ENCODE results near the gene LSAMP. TPM values are rescaled to one million over a fixed set of nuclear protein-coding genes. Genes with fewer than 3 reads are reported as not detected.

Gene LSAMP
- total RNA-seq, 1 donor from 2014 or later = 16.4 TPM

DNA sequence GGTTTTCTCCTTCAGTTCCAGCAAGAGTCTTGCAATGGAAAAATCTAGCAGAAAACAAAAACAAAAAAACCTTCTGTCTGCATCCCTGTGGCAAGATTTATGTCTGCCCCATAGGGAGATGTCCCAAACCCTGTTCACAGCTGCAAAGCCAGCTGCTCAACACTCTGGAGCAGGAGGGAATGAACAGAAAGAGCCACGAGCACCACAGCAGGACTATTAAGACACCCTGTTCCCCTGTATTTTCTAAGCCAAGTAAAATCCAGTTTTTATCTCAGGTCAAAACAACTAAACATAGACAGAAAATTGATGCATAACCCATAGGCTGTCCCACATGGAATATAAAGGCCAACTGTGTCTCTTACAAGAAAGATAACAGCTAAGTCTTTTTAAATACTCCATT lies 357.9 kb downstream of the LSAMP start:
- Mint-ChIP-seq H3K27ac (ENCODE audit: unreplicated experiment) (no peak overlapping the region), H3K27me3 (ENCODE audit: low read depth, unreplicated experiment) (no peaks in the 10 kb centered on the region), H3K4me1 (ENCODE audit: low read depth, unreplicated experiment) (peaks cover 3% of the 10 kb centered on the region), H3K9me3 (ENCODE audit: unreplicated experiment) (no peaks in the 10 kb centered on the region), H3K36me3 (ENCODE audit: low read depth, unreplicated experiment) (no peaks in the 10 kb centered on the region), H3K4me3 (ENCODE audit: unreplicated experiment) (no peak overlapping the region)
- Histone ChIP-seq H4K20me1 (ENCODE audit: insufficient read depth, low read length) (no peaks in the 10 kb centered on the region), H3K9me3 (ENCODE audit: insufficient read depth, low read depth, low read length) (no peaks in the 10 kb centered on the region), H3K36me3 (ENCODE audit: insufficient read depth, low read length) (no peaks in the 10 kb centered on the region), H3K27me3 (ENCODE audit: insufficient read depth, low read length) (no peaks in the 10 kb centered on the region), H3K4me2 (ENCODE audit: low read length) (no peak overlapping the region), H3K79me2 (ENCODE audit: insufficient read depth, low read length) (no peaks in the 10 kb centered on the region), H3K9ac (ENCODE audit: low read length) (no peak overlapping the region), H3K4me1 (ENCODE audit: insufficient read depth, low read length) (no peaks in the 10 kb centered on the region), H2AFZ (ENCODE audit: low read depth, low read length) (no peak overlapping the region), H3K4me3 (ENCODE audit: insufficient read depth, low read depth, low read length) (no peak overlapping the region), H3K27ac (ENCODE audit: low read depth, low read length) (no peak overlapping the region)
- no peak for FAIRE-seq
- DNase-seq (ENCODE audit: low read depth) = no peak
- TF ChIP-seq EZH2 (IDR thresholded peaks at IDR 0.05; ENCODE audit: insufficient read depth, low read length) = no peak
- TF ChIP-seq, protein P1, sequence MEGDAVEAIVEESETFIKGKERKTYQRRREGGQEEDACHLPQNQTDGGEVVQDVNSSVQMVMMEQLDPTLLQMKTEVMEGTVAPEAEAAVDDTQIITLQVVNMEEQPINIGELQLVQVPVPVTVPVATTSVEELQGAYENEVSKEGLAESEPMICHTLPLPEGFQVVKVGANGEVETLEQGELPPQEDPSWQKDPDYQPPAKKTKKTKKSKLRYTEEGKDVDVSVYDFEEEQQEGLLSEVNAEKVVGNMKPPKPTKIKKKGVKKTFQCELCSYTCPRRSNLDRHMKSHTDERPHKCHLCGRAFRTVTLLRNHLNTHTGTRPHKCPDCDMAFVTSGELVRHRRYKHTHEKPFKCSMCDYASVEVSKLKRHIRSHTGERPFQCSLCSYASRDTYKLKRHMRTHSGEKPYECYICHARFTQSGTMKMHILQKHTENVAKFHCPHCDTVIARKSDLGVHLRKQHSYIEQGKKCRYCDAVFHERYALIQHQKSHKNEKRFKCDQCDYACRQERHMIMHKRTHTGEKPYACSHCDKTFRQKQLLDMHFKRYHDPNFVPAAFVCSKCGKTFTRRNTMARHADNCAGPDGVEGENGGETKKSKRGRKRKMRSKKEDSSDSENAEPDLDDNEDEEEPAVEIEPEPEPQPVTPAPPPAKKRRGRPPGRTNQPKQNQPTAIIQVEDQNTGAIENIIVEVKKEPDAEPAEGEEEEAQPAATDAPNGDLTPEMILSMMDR (IDR thresholded peaks at IDR 0.05; ENCODE audit: insufficient read depth, low read depth, low read length) = no peak

DNA sequence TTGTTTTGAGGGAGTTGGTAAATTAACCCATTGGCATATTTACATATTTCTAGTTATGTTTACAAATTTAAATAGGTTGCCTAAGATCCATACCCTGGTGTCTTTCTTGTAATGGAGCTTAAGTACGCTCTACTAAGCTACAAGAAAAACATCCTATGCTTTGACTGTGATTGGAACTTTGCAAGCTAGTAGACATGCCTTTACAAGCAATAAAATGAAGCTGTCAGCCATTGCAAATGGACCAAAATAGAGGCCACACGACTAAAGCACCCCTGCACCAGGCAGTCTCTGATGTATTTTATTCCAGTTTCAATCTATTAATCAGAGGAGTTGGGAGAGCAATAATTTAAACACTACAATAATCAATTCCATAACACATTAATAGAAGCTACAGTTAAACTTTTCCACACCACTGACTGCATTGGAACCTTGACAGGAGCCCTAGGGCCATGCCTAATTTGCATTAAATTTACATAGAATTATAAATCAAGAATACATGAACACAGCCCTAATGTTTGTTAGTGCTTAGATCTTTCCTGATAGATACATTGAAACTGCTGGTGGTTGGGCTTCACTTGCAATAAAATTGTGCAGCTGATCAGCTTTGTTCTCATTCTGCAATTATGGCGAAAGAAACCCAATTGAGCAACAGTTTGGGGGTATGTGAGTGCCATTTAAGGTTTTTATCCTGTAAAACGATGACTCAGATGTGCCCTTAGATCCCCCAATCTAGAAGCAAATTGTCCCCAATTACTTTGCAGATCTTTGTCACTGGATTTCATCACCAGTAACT lies 360.1 kb downstream of the LSAMP start:
- H3K9me3 Mint-ChIP-seq (ENCODE audit: unreplicated experiment) = no peaks in the 10 kb centered on the region
- H3K36me3 Mint-ChIP-seq (ENCODE audit: low read depth, unreplicated experiment) = no peaks in the 10 kb centered on the region
- no peak overlapping the region for H3K9ac ChIP-seq (ENCODE audit: low read length)
- no peaks in the 10 kb centered on the region for H3K36me3 ChIP-seq (ENCODE audit: insufficient read depth, low read length)
- H3K27ac ChIP-seq (ENCODE audit: low read depth, low read length) = no peak overlapping the region
- no peaks in the 10 kb centered on the region for H3K27me3 Mint-ChIP-seq (ENCODE audit: low read depth, unreplicated experiment)
- TF ChIP-seq, protein P1 (IDR thresholded peaks at IDR 0.05; ENCODE audit: insufficient read depth, low read depth, low read length) = no peak
- TF ChIP-seq EZH2 (IDR thresholded peaks at IDR 0.05; ENCODE audit: insufficient read depth, low read length) = no peak
- H3K4me3 Mint-ChIP-seq (ENCODE audit: unreplicated experiment) = no peak overlapping the region
- no peak for FAIRE-seq
- no peaks in the 10 kb centered on the region for H3K4me1 ChIP-seq (ENCODE audit: insufficient read depth, low read length)
- H2AFZ ChIP-seq (ENCODE audit: low read depth, low read length) = no peak overlapping the region
- no peaks in the 10 kb centered on the region for H3K79me2 ChIP-seq (ENCODE audit: insufficient read depth, low read length)
- no peaks in the 10 kb centered on the region for H3K9me3 ChIP-seq (ENCODE audit: insufficient read depth, low read depth, low read length)
- no peak overlapping the region for H3K27ac Mint-ChIP-seq (ENCODE audit: unreplicated experiment)
- peaks cover 3% of the 10 kb centered on the region for H3K4me1 Mint-ChIP-seq (ENCODE audit: low read depth, unreplicated experiment)
- no peak overlapping the region for H3K4me3 ChIP-seq (ENCODE audit: insufficient read depth, low read depth, low read length)
- DNase-seq (ENCODE audit: low read depth) = no peak
- no peaks in the 10 kb centered on the region for H3K27me3 ChIP-seq (ENCODE audit: insufficient read depth, low read length)
- H3K4me2 ChIP-seq (ENCODE audit: low read length) = no peak overlapping the region
- no peaks in the 10 kb centered on the region for H4K20me1 ChIP-seq (ENCODE audit: insufficient read depth, low read length)

- TF ChIP-seq EZH2 (IDR thresholded peaks at IDR 0.05; ENCODE audit: insufficient read depth, low read length) = no peak
- TF ChIP-seq, protein P1 (IDR thresholded peaks at IDR 0.05; ENCODE audit: insufficient read depth, low read depth, low read length) = no peak
- DNase-seq (ENCODE audit: low read depth) (peak; percentile 31), FAIRE-seq (no peak)
Measured at GRCh38 chr3:116083683-116084082, 361.6 kb downstream of the LSAMP start.

More at GRCh38 chr3:116083683-116084082, 361.6 kb downstream of the LSAMP start:
- peaks cover 3% of the 10 kb centered on the region for H3K4me1 Mint-ChIP-seq (ENCODE audit: low read depth, unreplicated experiment)
- no peaks in the 10 kb centered on the region for H3K4me1 ChIP-seq (ENCODE audit: insufficient read depth, low read length)
- H3K9me3 Mint-ChIP-seq (ENCODE audit: unreplicated experiment) = no peaks in the 10 kb centered on the region
- H3K9me3 ChIP-seq (ENCODE audit: insufficient read depth, low read depth, low read length) = no peaks in the 10 kb centered on the region
- H3K27ac Mint-ChIP-seq (ENCODE audit: unreplicated experiment) = no peak overlapping the region
- H3K4me3 Mint-ChIP-seq (ENCODE audit: unreplicated experiment) = no peak overlapping the region
- peak overlapping the region; percentile 4 for H3K27ac ChIP-seq (ENCODE audit: low read depth, low read length)
- no peaks in the 10 kb centered on the region for H3K27me3 Mint-ChIP-seq (ENCODE audit: low read depth, unreplicated experiment)
- no peaks in the 10 kb centered on the region for H3K36me3 ChIP-seq (ENCODE audit: insufficient read depth, low read length)
- no peak overlapping the region for H3K9ac ChIP-seq (ENCODE audit: low read length)
- no peaks in the 10 kb centered on the region for H3K36me3 Mint-ChIP-seq (ENCODE audit: low read depth, unreplicated experiment)
- H3K4me3 ChIP-seq (ENCODE audit: insufficient read depth, low read depth, low read length) = no peak overlapping the region
- H2AFZ ChIP-seq (ENCODE audit: low read depth, low read length) = no peak overlapping the region
- H4K20me1 ChIP-seq (ENCODE audit: insufficient read depth, low read length) = no peaks in the 10 kb centered on the region
- H3K79me2 ChIP-seq (ENCODE audit: insufficient read depth, low read length) = no peaks in the 10 kb centered on the region
- no peaks in the 10 kb centered on the region for H3K27me3 ChIP-seq (ENCODE audit: insufficient read depth, low read length)
- no peak overlapping the region for H3K4me2 ChIP-seq (ENCODE audit: low read length)

Data from astrocyte (in vitro differentiated cells and primary cell).